Activated CD8-positive, alpha-beta memory T cell treated with anti-CD3 and anti-CD28 coated beads, Interleukin-2, amount 50 U/mL, for 24 hours (primary cell): ENCODE measurements around the gene CCDC12.

Experiments
- DNase-seq: peaks from one replicate; pipeline ENCODE4 v3.0.0-alpha.2; 2020; ENCODE audit errors: extremely low read depth

The CCDC12 gene

DNA sequence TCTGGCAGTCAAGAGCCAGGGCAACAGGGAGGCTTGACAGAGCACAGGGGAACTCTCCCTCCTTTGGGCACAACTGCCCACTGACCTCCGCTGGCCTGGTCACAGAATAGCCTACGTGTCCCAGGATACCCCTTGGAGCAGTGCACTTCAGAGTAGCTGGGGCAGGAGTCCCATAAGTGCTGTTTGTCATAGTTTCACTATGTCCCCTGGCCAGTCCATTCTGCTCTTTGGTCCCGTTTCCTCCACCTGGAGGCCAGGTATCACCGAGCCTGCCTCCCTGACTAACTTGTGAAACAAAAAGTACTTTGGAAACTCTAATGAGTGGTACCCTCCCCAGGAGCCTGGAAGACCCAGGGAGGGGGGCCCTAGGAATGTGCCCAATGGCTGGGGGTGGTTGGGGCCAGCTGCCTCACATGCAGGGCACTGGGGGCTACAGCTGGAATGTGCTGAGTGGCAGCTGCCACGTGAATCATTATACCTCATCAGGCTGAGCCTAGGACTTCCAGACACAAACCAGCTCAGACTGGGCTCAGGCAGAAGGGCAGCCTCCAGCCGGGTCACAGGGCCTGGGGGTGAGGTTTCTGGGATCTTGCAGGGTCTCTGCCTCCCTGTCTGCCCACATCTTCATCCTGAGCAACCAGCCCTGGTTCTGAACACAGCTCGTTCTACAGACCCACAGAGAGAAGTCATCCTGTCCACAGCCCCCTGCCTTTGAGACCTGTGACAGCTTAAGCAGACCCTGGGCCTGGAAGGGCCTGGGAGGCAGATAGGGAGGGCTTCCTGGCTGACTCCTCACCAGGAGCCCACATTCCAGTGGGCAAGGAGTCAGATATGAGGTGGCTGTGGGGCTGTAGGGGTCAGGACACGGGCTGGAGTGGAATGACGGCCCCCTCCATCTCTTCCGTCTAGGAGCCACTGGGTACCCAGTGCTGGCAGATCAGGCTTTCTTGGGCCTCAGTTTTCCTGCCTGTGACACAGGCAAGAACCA, 99.9 kb downstream of the CCDC12 start:
- DNase-seq, result no peak

DNA sequence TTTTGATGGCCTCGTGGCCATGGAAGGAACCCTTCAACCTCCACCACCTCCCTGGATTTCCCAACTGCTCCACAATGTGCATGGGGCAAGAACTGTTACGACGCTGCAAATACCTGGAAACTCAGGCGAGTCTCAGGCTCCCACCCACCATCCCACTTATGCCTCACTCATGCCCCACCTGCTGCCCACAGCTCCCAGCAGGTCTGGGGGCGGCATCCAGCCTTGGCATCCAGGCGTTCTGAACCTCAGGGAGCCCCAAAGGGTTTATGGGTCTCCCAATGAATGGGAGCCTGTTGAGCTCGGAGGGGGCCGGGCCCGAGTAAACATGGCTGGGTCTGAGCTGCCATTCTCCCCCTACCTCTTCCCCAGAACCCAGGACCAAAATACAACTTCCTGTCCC, 101.0 kb downstream of the CCDC12 start:
- no peak for DNase-seq

GRCh38 chr3:46874430-46874829, 102.1 kb downstream of the CCDC12 start:
- no peak for DNase-seq

- no peak for DNase-seq
Measured at GRCh38 chr3:46873521-46873920, 103.0 kb downstream of the CCDC12 start.
